ENCODE data around the gene CTDP1.
"Not testable (repeated sequence)": the region's sequence is repeated elsewhere in the genome, so short reads cannot be mapped to it uniquely, and the experiment has no call there.

GRCh38 chr18:79752946-79753345 is 73.3 kb downstream of the CTDP1 start:
- not testable (repeated sequence) for TF ChIP-seq CTCF, POLR2A (IDR thresholded peaks at IDR 0.05)
